ENCODE results near the gene C1RL. TPM values are rescaled to one million over a fixed set of nuclear protein-coding genes. Genes with fewer than 3 reads are reported as not detected.

The C1RL gene
- total and polyA plus RNA-seq, 2 of the 4 experiments (the other 2 are of a cell fraction) = 9.1 to 12.3 TPM

DNA sequence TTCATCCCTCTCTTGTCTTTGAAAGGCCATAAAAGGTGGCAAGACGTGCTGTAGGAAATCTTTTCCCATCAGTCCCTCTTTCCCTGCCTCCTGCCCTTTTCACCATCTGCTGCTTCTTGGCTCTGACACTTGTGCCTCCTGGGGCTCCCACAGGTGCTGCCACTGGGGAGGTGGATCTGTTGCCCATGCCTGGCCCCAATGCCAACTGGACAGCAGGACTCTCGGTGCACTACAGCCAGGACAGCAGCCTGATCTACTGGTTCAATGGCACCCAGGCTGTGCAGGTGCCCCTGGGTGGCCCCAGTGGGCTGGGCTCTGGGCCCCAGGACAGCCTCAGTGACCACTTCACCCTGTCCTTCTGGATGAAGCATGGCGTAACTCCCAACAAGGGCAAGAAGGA, 27.7 kb upstream of the C1RL start:
- no peak overlapping the region for H3K9ac ChIP-seq (ENCODE audit: low read depth, low read length)
- no peak overlapping the region for H3K18ac ChIP-seq (ENCODE audit: low read depth, low read length)
- H3K36me3 ChIP-seq (ENCODE audit: control insufficient read depth, insufficient read depth, low read length) = peaks cover 56% of the 10 kb centered on the region
- H3K56ac ChIP-seq (ENCODE audit: extremely low read depth, insufficient read depth, low read length) = no peak overlapping the region
- H3K9me3 ChIP-seq (ENCODE audit: control insufficient read depth, insufficient read depth, low read length) = no peaks in the 10 kb centered on the region
- BruUV-seq (replicated peaks) = no TSS peak
- no peak overlapping the region for H3K4me2 ChIP-seq (ENCODE audit: low read depth, low read length)
- no peak overlapping the region for H2BK20ac ChIP-seq (ENCODE audit: low read depth, low read length)
- H2AFZ ChIP-seq (replicated peaks; ENCODE audit: low read length, poor library complexity) = no peak overlapping the region
- no peak overlapping the region for H3K23ac ChIP-seq (ENCODE audit: low read depth, low read length)
- H3K27me3 ChIP-seq (ENCODE audit: control insufficient read depth, insufficient read depth, low read length) = no peaks in the 10 kb centered on the region
- no peaks in the 10 kb centered on the region for H4K20me1 ChIP-seq (ENCODE audit: insufficient read depth, low read length)
- DNase-seq (no peak), ATAC-seq (ENCODE audit: low read depth) (no peak)
- H2AK5ac ChIP-seq (ENCODE audit: low read depth, low read length) = no peak overlapping the region
- dilution Hi-C loops (cut with HindIII; ENCODE audit: low sequenced_read_pairs, unreplicated experiment) = no loop called here
- H4K91ac ChIP-seq (ENCODE audit: insufficient read depth, low read depth, low read length) = no peak overlapping the region
- H3K4me1 ChIP-seq (ENCODE audit: control insufficient read depth, insufficient read depth, low read length) = no peaks in the 10 kb centered on the region; the same call in 1 of the 2 replicates
- no CpG with 5 or more reads among the region's 3 CpGs for WGBS, 2 experiments (ENCODE audit: extremely low coverage in 2 of 2, insufficient read length in 1 of 2)
- 0 out of 4 replicates have a peak, but pooled peaks cover 0 to 5% of the 10 kb centered on the region in 2 experiments for H3K79me1 ChIP-seq (ENCODE audit: low read depth in 1 of 2, low read length in 2 of 2)
- no peak overlapping the region for H2AK9ac ChIP-seq (replicated peaks; ENCODE audit: low read depth, low read length, poor library complexity)
- in situ Hi-C loops (cut with MboI; ENCODE audit: low sequenced_read_pairs) = no loop called here
- CTCF ChIA-PET = no interaction called here
- peaks cover 6% of the 10 kb centered on the region; the same call in 1 of the 2 replicates for H3K9me1 ChIP-seq (ENCODE audit: insufficient read depth, low read length)
- no peak overlapping the region for H3K14ac ChIP-seq (replicated peaks; ENCODE audit: low read depth, low read length)
- no peak overlapping the region for H3K27ac ChIP-seq (ENCODE audit: insufficient read depth, low read length)
- no peak overlapping the region for H3K4me3 ChIP-seq (ENCODE audit: insufficient read depth, low read depth, low read length)
- H4K8ac ChIP-seq (ENCODE audit: low read depth in 2 of 2, low read length in 2 of 2) = no peak overlapping the region
- no peak overlapping the region for H4K5ac ChIP-seq (ENCODE audit: low read depth, low read length)
- no peak overlapping the region for H2BK15ac ChIP-seq (ENCODE audit: low read depth, low read length)
- TF ChIP-seq RFX5 (IDR thresholded peaks at IDR 0.05; ENCODE audit: low read depth, low read length) = no peak
- TF ChIP-seq, protein P1, sequence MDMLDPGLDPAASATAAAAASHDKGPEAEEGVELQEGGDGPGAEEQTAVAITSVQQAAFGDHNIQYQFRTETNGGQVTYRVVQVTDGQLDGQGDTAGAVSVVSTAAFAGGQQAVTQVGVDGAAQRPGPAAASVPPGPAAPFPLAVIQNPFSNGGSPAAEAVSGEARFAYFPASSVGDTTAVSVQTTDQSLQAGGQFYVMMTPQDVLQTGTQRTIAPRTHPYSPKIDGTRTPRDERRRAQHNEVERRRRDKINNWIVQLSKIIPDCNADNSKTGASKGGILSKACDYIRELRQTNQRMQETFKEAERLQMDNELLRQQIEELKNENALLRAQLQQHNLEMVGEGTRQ (IDR thresholded peaks at IDR 0.05; ENCODE audit: low read depth, low read length) = no peak
- TF ChIP-seq MAZ (IDR thresholded peaks at IDR 0.05; ENCODE audit: borderline replicate concordance, low read depth, low read length) = no peak
- no peak for TF ChIP-seq SMC3 (IDR thresholded peaks at IDR 0.05; ENCODE audit: low read depth, low read length)
- TF ChIP-seq RAD21 (IDR thresholded peaks at IDR 0.05; ENCODE audit: low read length) = no peak
- no peak for TF ChIP-seq RCOR1 (IDR thresholded peaks at IDR 0.05; ENCODE audit: insufficient replicate concordance, low read length)
- no peak for TF ChIP-seq MXI1 (IDR thresholded peaks at IDR 0.05; ENCODE audit: borderline replicate concordance, low read depth, low read length)
- TF ChIP-seq, protein P2, sequence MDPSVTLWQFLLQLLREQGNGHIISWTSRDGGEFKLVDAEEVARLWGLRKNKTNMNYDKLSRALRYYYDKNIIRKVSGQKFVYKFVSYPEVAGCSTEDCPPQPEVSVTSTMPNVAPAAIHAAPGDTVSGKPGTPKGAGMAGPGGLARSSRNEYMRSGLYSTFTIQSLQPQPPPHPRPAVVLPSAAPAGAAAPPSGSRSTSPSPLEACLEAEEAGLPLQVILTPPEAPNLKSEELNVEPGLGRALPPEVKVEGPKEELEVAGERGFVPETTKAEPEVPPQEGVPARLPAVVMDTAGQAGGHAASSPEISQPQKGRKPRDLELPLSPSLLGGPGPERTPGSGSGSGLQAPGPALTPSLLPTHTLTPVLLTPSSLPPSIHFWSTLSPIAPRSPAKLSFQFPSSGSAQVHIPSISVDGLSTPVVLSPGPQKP (IDR thresholded peaks at IDR 0.05; ENCODE audit: borderline replicate concordance, low read depth, low read length) = no peak
- TF ChIP-seq CHD1 (IDR thresholded peaks at IDR 0.05; ENCODE audit: low read depth, low read length) = no peak
- no peak for TF ChIP-seq FOS (IDR thresholded peaks at IDR 0.05; ENCODE audit: low read depth, low read length)
- no peak for TF ChIP-seq BHLHE40 (IDR thresholded peaks at IDR 0.05; ENCODE audit: low read depth, low read length)
- no peak for TF ChIP-seq POLR2A (IDR thresholded peaks at IDR 0.05; ENCODE audit: low read depth, low read length)
- TF ChIP-seq MAFK (IDR thresholded peaks at IDR 0.05; ENCODE audit: low read depth, low read length) = no peak
- TF ChIP-seq NFE2L2 (IDR thresholded peaks at IDR 0.05; ENCODE audit: low read depth, low read length) = no peak
- TF ChIP-seq, protein P3, sequence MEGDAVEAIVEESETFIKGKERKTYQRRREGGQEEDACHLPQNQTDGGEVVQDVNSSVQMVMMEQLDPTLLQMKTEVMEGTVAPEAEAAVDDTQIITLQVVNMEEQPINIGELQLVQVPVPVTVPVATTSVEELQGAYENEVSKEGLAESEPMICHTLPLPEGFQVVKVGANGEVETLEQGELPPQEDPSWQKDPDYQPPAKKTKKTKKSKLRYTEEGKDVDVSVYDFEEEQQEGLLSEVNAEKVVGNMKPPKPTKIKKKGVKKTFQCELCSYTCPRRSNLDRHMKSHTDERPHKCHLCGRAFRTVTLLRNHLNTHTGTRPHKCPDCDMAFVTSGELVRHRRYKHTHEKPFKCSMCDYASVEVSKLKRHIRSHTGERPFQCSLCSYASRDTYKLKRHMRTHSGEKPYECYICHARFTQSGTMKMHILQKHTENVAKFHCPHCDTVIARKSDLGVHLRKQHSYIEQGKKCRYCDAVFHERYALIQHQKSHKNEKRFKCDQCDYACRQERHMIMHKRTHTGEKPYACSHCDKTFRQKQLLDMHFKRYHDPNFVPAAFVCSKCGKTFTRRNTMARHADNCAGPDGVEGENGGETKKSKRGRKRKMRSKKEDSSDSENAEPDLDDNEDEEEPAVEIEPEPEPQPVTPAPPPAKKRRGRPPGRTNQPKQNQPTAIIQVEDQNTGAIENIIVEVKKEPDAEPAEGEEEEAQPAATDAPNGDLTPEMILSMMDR (conservative IDR thresholded peaks at IDR 0.05; ENCODE audit: low read depth, low read length) = no peak
- TF ChIP-seq CEBPB (IDR thresholded peaks at IDR 0.05; ENCODE audit: low read depth, low read length) = no peak
- intact Hi-C loops (cut with micrococcal nuclease) = no loop called here
- H2BK5ac ChIP-seq (ENCODE audit: low read depth, low read length, poor library complexity, severe bottlenecking) = no peak overlapping the region
- POLR2A ChIA-PET (ENCODE audit: unreplicated experiment) = no interaction called here
- H2BK120ac ChIP-seq (ENCODE audit: low read depth, low read length) = no peak overlapping the region
- H3K4ac ChIP-seq (ENCODE audit: low read depth, low read length) = no peak overlapping the region

Measured in IMR-90 (cell line).